HepG2 (cell line): ENCODE measurements around the gene ZFPL1. TPM values are rescaled to one million over a fixed set of nuclear protein-coding genes. Genes with fewer than 3 reads are reported as not detected.
A peak's percentile ranks its signal among the peaks of the same experiment; 100 is the strongest.

Source experiments
- ARNT2 ChIP-seq: sonication (generic); formaldehyde crosslinking; IDR thresholded peaks from 2 replicates; pipeline ENCODE4 v1.8.0; 2022; ENCODE audit warnings: mild to moderate bottlenecking, low read depth, missing genetic modification reagents, moderate library complexity
- BCL3 ChIP-seq: sonication (generic); formaldehyde crosslinking; IDR thresholded peaks from 2 replicates; pipeline ENCODE4 v1.5.1; 2020; ENCODE audit warnings: mild to moderate bottlenecking, missing genetic modification reagents, moderate library complexity
- HOXA3 ChIP-seq: sonication (generic); formaldehyde crosslinking; IDR thresholded peaks from 2 replicates; pipeline ENCODE4 v1.5.0; 2020; ENCODE audit warnings: missing genetic modification reagents
- MEF2D ChIP-seq: sonication (generic); formaldehyde crosslinking; IDR thresholded peaks from 2 replicates; pipeline ENCODE4 v1.5.1; 2020; ENCODE audit warnings: mild to moderate bottlenecking, missing genetic modification reagents
- POGK ChIP-seq: sonication (generic); formaldehyde crosslinking; conservative IDR thresholded peaks from 2 replicates; pipeline ENCODE4 v1.8.0; 2022; ENCODE audit warnings: mild to moderate bottlenecking, moderate library complexity, missing genetic modification reagents
- TBX2 ChIP-seq: sonication (generic); formaldehyde crosslinking; IDR thresholded peaks from 2 replicates; pipeline ENCODE4 v1.5.0; 2020; ENCODE audit warnings: missing genetic modification reagents, mild to moderate bottlenecking, borderline replicate concordance
- TMF1 ChIP-seq: sonication (generic); formaldehyde crosslinking; IDR thresholded peaks from 2 replicates; pipeline ENCODE4 v1.8.1; 2022; ENCODE audit warnings: low read depth, missing genetic modification reagents
- ZNF280B ChIP-seq: sonication (generic); formaldehyde crosslinking; IDR thresholded peaks from 2 replicates; pipeline ENCODE4 v1.5.0; 2020; ENCODE audit warnings: missing genetic modification reagents, mild to moderate bottlenecking, borderline replicate concordance
- ZNF563 ChIP-seq: sonication (generic); formaldehyde crosslinking; IDR thresholded peaks from 2 replicates; pipeline ENCODE4 v1.8.0; 2022; ENCODE audit warnings: mild to moderate bottlenecking, moderate library complexity, missing genetic modification reagents
- ZNF570 ChIP-seq: sonication (generic); formaldehyde crosslinking; IDR thresholded peaks from 2 replicates; pipeline ENCODE4 v1.4.0; 2020; ENCODE audit warnings: mild to moderate bottlenecking, missing genetic modification reagents, borderline replicate concordance
- ZNF775 ChIP-seq: sonication (generic); formaldehyde crosslinking; IDR thresholded peaks from 2 replicates; pipeline ENCODE4 v1.4.0; 2020; ENCODE audit warnings: missing genetic modification reagents, mild to moderate bottlenecking, moderate library complexity, borderline replicate concordance
- polyA plus RNA-seq, 8 experiments: library from polyadenylated mRNA; depleted of rRNA in 3 of 8; stranded (reverse) in 7 of 8; unstranded in 1 of 8; fragments of >200 nt; fragmentation: Illumina TruSeq in 4 of 8; extraction: Trizol in 4 of 8; gene quantifications; 2 replicates each; pipeline versions ENCODE4 v1.2.1 to v1.2.3, GENCODE V29; 2011 to 2016; ENCODE audit warnings: low read depth in 4 of 8, missing spikeins in 1 of 8, mixed read lengths in 1 of 8; ENCODE audit not compliant: insufficient read depth in 1 of 8
- total RNA-seq, 5 experiments: library from RNA; depleted of rRNA; stranded (reverse); fragments of >200 nt; fragmentation: Illumina TruSeq; extraction: Trizol; gene quantifications; 2 replicates each; pipeline ENCODE4 v1.2.3, GENCODE V29; 2016; ENCODE audit warnings: low read depth in 1 of 5
- TF ChIP-seq, protein P1 (sequence below): IDR thresholded peaks from 2 replicates; pipeline ENCODE4 v1.6.1; 2016; ENCODE audit warnings: low read depth, missing genetic modification reagents, missing compliant biosample characterization
- TF ChIP-seq, protein P2 (sequence below): sonication (generic); formaldehyde crosslinking; IDR thresholded peaks from 2 replicates; pipeline ENCODE4 v1.4.0; 2020; ENCODE audit warnings: low read depth, missing genetic modification reagents

The ZFPL1 gene
- total and polyA plus RNA-seq, 2 of the 13 experiments (the other 11 are each of a cell fraction or from before 2014, with no cell fraction given) = 32.2 to 56.0 TPM

- TF ChIP-seq, protein P1, sequence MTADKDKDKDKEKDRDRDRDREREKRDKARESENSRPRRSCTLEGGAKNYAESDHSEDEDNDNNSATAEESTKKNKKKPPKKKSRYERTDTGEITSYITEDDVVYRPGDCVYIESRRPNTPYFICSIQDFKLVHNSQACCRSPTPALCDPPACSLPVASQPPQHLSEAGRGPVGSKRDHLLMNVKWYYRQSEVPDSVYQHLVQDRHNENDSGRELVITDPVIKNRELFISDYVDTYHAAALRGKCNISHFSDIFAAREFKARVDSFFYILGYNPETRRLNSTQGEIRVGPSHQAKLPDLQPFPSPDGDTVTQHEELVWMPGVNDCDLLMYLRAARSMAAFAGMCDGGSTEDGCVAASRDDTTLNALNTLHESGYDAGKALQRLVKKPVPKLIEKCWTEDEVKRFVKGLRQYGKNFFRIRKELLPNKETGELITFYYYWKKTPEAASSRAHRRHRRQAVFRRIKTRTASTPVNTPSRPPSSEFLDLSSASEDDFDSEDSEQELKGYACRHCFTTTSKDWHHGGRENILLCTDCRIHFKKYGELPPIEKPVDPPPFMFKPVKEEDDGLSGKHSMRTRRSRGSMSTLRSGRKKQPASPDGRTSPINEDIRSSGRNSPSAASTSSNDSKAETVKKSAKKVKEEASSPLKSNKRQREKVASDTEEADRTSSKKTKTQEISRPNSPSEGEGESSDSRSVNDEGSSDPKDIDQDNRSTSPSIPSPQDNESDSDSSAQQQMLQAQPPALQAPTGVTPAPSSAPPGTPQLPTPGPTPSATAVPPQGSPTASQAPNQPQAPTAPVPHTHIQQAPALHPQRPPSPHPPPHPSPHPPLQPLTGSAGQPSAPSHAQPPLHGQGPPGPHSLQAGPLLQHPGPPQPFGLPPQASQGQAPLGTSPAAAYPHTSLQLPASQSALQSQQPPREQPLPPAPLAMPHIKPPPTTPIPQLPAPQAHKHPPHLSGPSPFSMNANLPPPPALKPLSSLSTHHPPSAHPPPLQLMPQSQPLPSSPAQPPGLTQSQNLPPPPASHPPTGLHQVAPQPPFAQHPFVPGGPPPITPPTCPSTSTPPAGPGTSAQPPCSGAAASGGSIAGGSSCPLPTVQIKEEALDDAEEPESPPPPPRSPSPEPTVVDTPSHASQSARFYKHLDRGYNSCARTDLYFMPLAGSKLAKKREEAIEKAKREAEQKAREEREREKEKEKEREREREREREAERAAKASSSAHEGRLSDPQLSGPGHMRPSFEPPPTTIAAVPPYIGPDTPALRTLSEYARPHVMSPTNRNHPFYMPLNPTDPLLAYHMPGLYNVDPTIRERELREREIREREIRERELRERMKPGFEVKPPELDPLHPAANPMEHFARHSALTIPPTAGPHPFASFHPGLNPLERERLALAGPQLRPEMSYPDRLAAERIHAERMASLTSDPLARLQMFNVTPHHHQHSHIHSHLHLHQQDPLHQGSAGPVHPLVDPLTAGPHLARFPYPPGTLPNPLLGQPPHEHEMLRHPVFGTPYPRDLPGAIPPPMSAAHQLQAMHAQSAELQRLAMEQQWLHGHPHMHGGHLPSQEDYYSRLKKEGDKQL (CRISPR knock-in tag) = no peak
- TF ChIP-seq, protein P2, sequence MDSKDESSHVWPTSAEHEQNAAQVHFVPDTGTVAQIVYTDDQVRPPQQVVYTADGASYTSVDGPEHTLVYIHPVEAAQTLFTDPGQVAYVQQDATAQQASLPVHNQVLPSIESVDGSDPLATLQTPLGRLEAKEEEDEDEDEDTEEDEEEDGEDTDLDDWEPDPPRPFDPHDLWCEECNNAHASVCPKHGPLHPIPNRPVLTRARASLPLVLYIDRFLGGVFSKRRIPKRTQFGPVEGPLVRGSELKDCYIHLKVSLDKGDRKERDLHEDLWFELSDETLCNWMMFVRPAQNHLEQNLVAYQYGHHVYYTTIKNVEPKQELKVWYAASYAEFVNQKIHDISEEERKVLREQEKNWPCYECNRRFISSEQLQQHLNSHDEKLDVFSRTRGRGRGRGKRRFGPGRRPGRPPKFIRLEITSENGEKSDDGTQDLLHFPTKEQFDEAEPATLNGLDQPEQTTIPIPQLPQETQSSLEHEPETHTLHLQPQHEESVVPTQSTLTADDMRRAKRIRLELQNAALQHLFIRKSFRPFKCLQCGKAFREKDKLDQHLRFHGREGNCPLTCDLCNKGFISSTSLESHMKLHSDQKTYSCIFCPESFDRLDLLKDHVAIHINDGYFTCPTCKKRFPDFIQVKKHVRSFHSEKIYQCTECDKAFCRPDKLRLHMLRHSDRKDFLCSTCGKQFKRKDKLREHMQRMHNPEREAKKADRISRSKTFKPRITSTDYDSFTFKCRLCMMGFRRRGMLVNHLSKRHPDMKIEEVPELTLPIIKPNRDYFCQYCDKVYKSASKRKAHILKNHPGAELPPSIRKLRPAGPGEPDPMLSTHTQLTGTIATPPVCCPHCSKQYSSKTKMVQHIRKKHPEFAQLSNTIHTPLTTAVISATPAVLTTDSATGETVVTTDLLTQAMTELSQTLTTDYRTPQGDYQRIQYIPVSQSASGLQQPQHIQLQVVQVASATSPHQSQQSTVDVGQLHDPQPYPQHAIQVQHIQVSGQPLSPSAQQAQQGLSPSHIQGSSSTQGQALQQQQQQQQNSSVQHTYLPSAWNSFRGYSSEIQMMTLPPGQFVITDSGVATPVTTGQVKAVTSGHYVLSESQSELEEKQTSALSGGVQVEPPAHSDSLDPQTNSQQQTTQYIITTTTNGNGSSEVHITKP = peak; percentile 66
- TF ChIP-seq ZNF570 (CRISPR knock-in tag) = no peak
- TF ChIP-seq ZNF775 = no peak
- peak; percentile 30; the same call in 1 of the 2 replicates for TF ChIP-seq ZNF280B (CRISPR knock-in tag)
- peak; percentile 26; the same call in 1 of the 2 replicates for TF ChIP-seq ARNT2 (CRISPR knock-in tag)
- TF ChIP-seq ZNF563 (CRISPR knock-in tag) = no peak; the same call in 1 of the 2 replicates
- no peak for TF ChIP-seq TMF1 (CRISPR knock-in tag)
- no peak; the same call in 1 of the 2 replicates for TF ChIP-seq MEF2D (CRISPR knock-in tag)
- TF ChIP-seq TBX2 (CRISPR knock-in tag) = peak; percentile 46; the same call in 1 of the 2 replicates
- peak; percentile 77 for TF ChIP-seq HOXA3
- TF ChIP-seq POGK (CRISPR knock-in tag) = 0 out of 2 replicates have a peak, but pooled peaks have one; percentile 51
- peak; percentile 67; the same call in 1 of the 2 replicates for TF ChIP-seq BCL3 (CRISPR knock-in tag)
Observed at GRCh38 chr11:65112546-65113360, 28.7 kb downstream of the ZFPL1 start (continued).
